ENCODE results near the gene CTDSPL2. TPM values are rescaled to one million over a fixed set of nuclear protein-coding genes. Genes with fewer than 3 reads are reported as not detected.

The CTDSPL2 gene
- total and polyA plus RNA-seq, 2 of the 4 experiments (the other 2 are of a cell fraction): 17.3 to 47.3 TPM

GRCh38 chr15:44381236-44381635, 46.2 kb upstream of the CTDSPL2 start:
- Histone ChIP-seq H3K27ac (ENCODE audit: insufficient read depth, low read length) (no peak overlapping the region), H3K9me3 (ENCODE audit: control insufficient read depth, insufficient read depth, low read length) (no peaks in the 10 kb centered on the region), H2BK120ac (ENCODE audit: low read depth, low read length) (no peak overlapping the region), H3K56ac (ENCODE audit: extremely low read depth, insufficient read depth, low read length) (no peak overlapping the region), H3K14ac (replicated peaks; ENCODE audit: low read depth, low read length) (no peak overlapping the region), H2AK5ac (ENCODE audit: low read depth, low read length) (no peak overlapping the region), H3K9ac (ENCODE audit: low read depth, low read length) (no peak overlapping the region), H3K4me1 (ENCODE audit: control insufficient read depth, insufficient read depth, low read length) (0 out of 2 replicates have a peak, but pooled peaks cover 3% of the 10 kb centered on the region), H2BK20ac (ENCODE audit: low read depth, low read length) (no peak overlapping the region), H2BK5ac (ENCODE audit: low read depth, low read length, poor library complexity, severe bottlenecking) (no peak overlapping the region), H2BK15ac (ENCODE audit: low read depth, low read length) (no peak overlapping the region), H3K4me3 (ENCODE audit: insufficient read depth, low read depth, low read length) (no peak overlapping the region), H3K9me1 (ENCODE audit: insufficient read depth, low read length) (peaks cover 2% of the 10 kb centered on the region; the same call in 1 of the 2 replicates), H3K23ac (ENCODE audit: low read depth, low read length) (no peak overlapping the region), H4K91ac (ENCODE audit: insufficient read depth, low read depth, low read length) (no peak overlapping the region), H4K8ac (ENCODE audit: low read depth in 2 of 2, low read length in 2 of 2) (no peak overlapping the region), H2AFZ (replicated peaks; ENCODE audit: low read length, poor library complexity) (no peak overlapping the region), H3K4me2 (ENCODE audit: low read depth, low read length) (no peak overlapping the region), H3K27me3 (ENCODE audit: control insufficient read depth, insufficient read depth, low read length) (no peaks in the 10 kb centered on the region), H3K4ac (ENCODE audit: low read depth, low read length) (no peak overlapping the region), H4K20me1 (ENCODE audit: insufficient read depth, low read length) (no peaks in the 10 kb centered on the region), H4K5ac (ENCODE audit: low read depth, low read length) (no peak overlapping the region), H3K79me1 (ENCODE audit: low read depth in 1 of 2, low read length in 2 of 2) (peaks cover 4 to 13% of the 10 kb centered on the region in 2 experiments; a peak in 2 of 4 replicates), H3K36me3 (ENCODE audit: control insufficient read depth, insufficient read depth, low read length) (peaks cover 2% of the 10 kb centered on the region; the same call in 1 of the 2 replicates), H2AK9ac (replicated peaks; ENCODE audit: low read depth, low read length, poor library complexity) (no peak overlapping the region), H3K18ac (ENCODE audit: low read depth, low read length) (no peak overlapping the region)
- in situ Hi-C loops (cut with MboI; ENCODE audit: low sequenced_read_pairs): no loop called here
- intact Hi-C loops (cut with micrococcal nuclease): no loop called here
- no peak for TF ChIP-seq POLR2A (IDR thresholded peaks at IDR 0.05; ENCODE audit: low read depth, low read length)
- no peak for TF ChIP-seq SMC3 (IDR thresholded peaks at IDR 0.05; ENCODE audit: low read depth, low read length)
- TF ChIP-seq, protein P1, sequence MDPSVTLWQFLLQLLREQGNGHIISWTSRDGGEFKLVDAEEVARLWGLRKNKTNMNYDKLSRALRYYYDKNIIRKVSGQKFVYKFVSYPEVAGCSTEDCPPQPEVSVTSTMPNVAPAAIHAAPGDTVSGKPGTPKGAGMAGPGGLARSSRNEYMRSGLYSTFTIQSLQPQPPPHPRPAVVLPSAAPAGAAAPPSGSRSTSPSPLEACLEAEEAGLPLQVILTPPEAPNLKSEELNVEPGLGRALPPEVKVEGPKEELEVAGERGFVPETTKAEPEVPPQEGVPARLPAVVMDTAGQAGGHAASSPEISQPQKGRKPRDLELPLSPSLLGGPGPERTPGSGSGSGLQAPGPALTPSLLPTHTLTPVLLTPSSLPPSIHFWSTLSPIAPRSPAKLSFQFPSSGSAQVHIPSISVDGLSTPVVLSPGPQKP (IDR thresholded peaks at IDR 0.05; ENCODE audit: borderline replicate concordance, low read depth, low read length): no peak
- peak; percentile 79 for TF ChIP-seq CEBPB (IDR thresholded peaks at IDR 0.05; ENCODE audit: low read depth, low read length)
- dilution Hi-C loops (cut with HindIII; ENCODE audit: low sequenced_read_pairs, unreplicated experiment): no loop called here
- no TSS peak for BruUV-seq (replicated peaks)
- DNase-seq (no peak), ATAC-seq (ENCODE audit: low read depth) (no peak)
- ChIA-PET POLR2A (ENCODE audit: unreplicated experiment) (no interaction called here), CTCF (no interaction called here)

Measured in IMR-90 (cell line).